ENCODE measurements around the gene VGLL4. TPM values are rescaled to one million over a fixed set of nuclear protein-coding genes. Genes with fewer than 3 reads are reported as not detected.

VGLL4 gene
- polyA plus RNA-seq, 1 donor from 2014 or later: 113 TPM

DNA sequence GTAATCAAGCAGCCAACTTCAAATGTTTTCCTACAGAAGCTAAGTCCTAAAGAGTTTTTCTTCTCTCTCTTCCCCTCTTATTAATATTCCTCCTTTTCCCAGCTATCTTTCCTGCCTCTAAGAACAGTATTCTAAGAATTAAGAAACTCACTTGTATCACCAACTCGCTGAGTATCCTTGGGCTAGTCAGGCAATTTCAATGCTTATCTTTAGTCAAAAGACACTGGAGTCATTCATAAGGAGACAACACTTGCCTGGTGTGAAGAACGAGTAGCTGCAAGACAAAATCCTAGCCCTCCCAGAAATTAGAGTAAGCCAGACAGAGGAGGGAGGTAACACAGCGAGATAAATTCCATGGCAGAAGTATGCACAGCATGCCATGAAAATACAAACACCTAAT is 10.7 kb downstream of the VGLL4 start:
- H3K4me3 ChIP-seq (ENCODE audit: low read length): no peak overlapping the region
- H4K20me1 ChIP-seq (ENCODE audit: insufficient read depth): no peaks in the 10 kb centered on the region
- no peaks in the 10 kb centered on the region for H3K9me3 ChIP-seq (ENCODE audit: low read length)
- peaks cover 5% of the 10 kb centered on the region for H3F3A ChIP-seq (ENCODE audit: insufficient read depth, low read length, poor library complexity, severe bottlenecking)
- H3K27ac ChIP-seq (ENCODE audit: low read length): no peak overlapping the region
- H3K79me2 ChIP-seq (replicated peaks; ENCODE audit: insufficient read depth, low read length): peaks cover 91% of the 10 kb centered on the region
- H3K36me3 ChIP-seq (ENCODE audit: insufficient read depth, low read length): no peaks in the 10 kb centered on the region
- no peak overlapping the region for H3K4me2 ChIP-seq (ENCODE audit: low read length)
- H3K9ac ChIP-seq (ENCODE audit: low read length): no peak overlapping the region
- no peaks in the 10 kb centered on the region for H3K9me2 ChIP-seq (ENCODE audit: insufficient read depth, low read length)
- no peak overlapping the region for H2AFZ ChIP-seq (ENCODE audit: low read depth, low read length)
- no peaks in the 10 kb centered on the region for H3K27me3 ChIP-seq (ENCODE audit: insufficient read depth, low read depth, low read length)
- no peak for TF ChIP-seq RAD21 (conservative IDR thresholded peaks at IDR 0.05)

DNA sequence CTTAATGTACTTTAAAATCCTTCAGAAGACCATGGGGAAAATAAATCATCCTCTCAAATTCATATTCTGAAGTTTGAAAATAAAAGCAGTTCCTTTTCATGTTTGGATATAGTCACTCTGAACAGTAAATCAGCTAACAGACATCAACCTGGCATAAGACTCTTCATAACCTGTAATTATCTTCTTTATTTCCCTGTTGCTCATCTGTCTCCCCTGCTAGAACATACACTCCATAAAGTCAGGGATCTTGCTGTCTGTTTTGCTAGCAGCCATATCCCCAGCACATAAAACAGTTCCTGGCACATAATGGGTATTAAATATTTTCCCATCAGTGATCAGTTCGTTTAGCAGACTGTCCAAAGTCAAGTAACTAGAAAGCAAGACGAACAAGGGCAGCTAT is 11.2 kb downstream of the VGLL4 start:
- Histone ChIP-seq H3K4me2 (ENCODE audit: low read length) (no peak overlapping the region), H3K79me2 (replicated peaks; ENCODE audit: insufficient read depth, low read length) (peaks cover 91% of the 10 kb centered on the region), H3K4me3 (ENCODE audit: low read length) (no peak overlapping the region), H3K9me3 (ENCODE audit: low read length) (no peaks in the 10 kb centered on the region), H3K27ac (ENCODE audit: low read length) (no peak overlapping the region), H3K27me3 (ENCODE audit: insufficient read depth, low read depth, low read length) (no peaks in the 10 kb centered on the region), H2AFZ (ENCODE audit: low read depth, low read length) (no peak overlapping the region), H3K36me3 (ENCODE audit: insufficient read depth, low read length) (no peaks in the 10 kb centered on the region), H3K9me2 (ENCODE audit: insufficient read depth, low read length) (no peaks in the 10 kb centered on the region), H3F3A (ENCODE audit: insufficient read depth, low read length, poor library complexity, severe bottlenecking) (peaks cover 5% of the 10 kb centered on the region), H3K9ac (ENCODE audit: low read length) (no peak overlapping the region), H4K20me1 (ENCODE audit: insufficient read depth) (no peaks in the 10 kb centered on the region)
- no peak for TF ChIP-seq SMC3 (conservative IDR thresholded peaks at IDR 0.05; ENCODE audit: poor library complexity)
- no peak for TF ChIP-seq EP300 (conservative IDR thresholded peaks at IDR 0.05; ENCODE audit: poor library complexity, severe bottlenecking)
- no peak for TF ChIP-seq CTCF (IDR thresholded peaks at IDR 0.05; ENCODE audit: poor library complexity, severe bottlenecking)
- no peak for TF ChIP-seq RAD21 (conservative IDR thresholded peaks at IDR 0.05)
- no peak for TF ChIP-seq POLR2AphosphoS5 (IDR thresholded peaks at IDR 0.05)
- no peak for TF ChIP-seq EZH2 (IDR thresholded peaks at IDR 0.05; ENCODE audit: borderline replicate concordance, insufficient read depth, low read length, poor library complexity, severe bottlenecking)
- TF ChIP-seq, protein P1, sequence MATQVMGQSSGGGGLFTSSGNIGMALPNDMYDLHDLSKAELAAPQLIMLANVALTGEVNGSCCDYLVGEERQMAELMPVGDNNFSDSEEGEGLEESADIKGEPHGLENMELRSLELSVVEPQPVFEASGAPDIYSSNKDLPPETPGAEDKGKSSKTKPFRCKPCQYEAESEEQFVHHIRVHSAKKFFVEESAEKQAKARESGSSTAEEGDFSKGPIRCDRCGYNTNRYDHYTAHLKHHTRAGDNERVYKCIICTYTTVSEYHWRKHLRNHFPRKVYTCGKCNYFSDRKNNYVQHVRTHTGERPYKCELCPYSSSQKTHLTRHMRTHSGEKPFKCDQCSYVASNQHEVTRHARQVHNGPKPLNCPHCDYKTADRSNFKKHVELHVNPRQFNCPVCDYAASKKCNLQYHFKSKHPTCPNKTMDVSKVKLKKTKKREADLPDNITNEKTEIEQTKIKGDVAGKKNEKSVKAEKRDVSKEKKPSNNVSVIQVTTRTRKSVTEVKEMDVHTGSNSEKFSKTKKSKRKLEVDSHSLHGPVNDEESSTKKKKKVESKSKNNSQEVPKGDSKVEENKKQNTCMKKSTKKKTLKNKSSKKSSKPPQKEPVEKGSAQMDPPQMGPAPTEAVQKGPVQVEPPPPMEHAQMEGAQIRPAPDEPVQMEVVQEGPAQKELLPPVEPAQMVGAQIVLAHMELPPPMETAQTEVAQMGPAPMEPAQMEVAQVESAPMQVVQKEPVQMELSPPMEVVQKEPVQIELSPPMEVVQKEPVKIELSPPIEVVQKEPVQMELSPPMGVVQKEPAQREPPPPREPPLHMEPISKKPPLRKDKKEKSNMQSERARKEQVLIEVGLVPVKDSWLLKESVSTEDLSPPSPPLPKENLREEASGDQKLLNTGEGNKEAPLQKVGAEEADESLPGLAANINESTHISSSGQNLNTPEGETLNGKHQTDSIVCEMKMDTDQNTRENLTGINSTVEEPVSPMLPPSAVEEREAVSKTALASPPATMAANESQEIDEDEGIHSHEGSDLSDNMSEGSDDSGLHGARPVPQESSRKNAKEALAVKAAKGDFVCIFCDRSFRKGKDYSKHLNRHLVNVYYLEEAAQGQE (IDR thresholded peaks at IDR 0.05; ENCODE audit: borderline replicate concordance): no peak

DNA sequence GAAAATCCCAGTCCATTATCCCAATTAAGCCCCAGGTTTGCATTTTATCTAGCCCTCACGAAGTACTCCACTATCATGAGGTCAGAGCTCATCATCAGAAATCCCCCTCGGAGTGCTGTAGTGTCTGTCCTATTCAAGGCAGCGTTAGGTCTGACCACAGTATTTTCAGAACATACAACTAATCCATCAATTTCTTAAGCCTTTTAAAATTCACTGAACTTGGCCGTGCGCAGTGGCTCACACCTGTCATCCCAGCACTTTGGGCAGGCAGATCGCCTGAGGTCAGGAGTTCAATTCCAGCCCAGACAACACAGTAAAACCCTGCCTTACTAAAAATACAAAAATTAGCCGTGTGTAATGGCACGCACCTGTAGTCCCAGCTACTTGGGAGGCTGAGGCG is 11.9 kb downstream of the VGLL4 start:
- no peaks in the 10 kb centered on the region for H3K27me3 ChIP-seq (ENCODE audit: insufficient read depth, low read depth, low read length)
- H3K9ac ChIP-seq (ENCODE audit: low read length): no peak overlapping the region
- H2AFZ ChIP-seq (ENCODE audit: low read depth, low read length): no peak overlapping the region
- H4K20me1 ChIP-seq (ENCODE audit: insufficient read depth): no peaks in the 10 kb centered on the region
- peaks cover 5% of the 10 kb centered on the region for H3F3A ChIP-seq (ENCODE audit: insufficient read depth, low read length, poor library complexity, severe bottlenecking)
- H3K9me3 ChIP-seq (ENCODE audit: low read length): no peaks in the 10 kb centered on the region
- peaks cover 91% of the 10 kb centered on the region for H3K79me2 ChIP-seq (replicated peaks; ENCODE audit: insufficient read depth, low read length)
- no peak overlapping the region for H3K4me3 ChIP-seq (ENCODE audit: low read length)
- H3K27ac ChIP-seq (ENCODE audit: low read length): no peak overlapping the region
- H3K9me2 ChIP-seq (ENCODE audit: insufficient read depth, low read length): no peaks in the 10 kb centered on the region
- H3K36me3 ChIP-seq (ENCODE audit: insufficient read depth, low read length): no peaks in the 10 kb centered on the region
- H3K4me2 ChIP-seq (ENCODE audit: low read length): no peak overlapping the region
- no peak for TF ChIP-seq MXI1 (conservative IDR thresholded peaks at IDR 0.05; ENCODE audit: poor library complexity, severe bottlenecking)
- TF ChIP-seq POLR2AphosphoS5 (IDR thresholded peaks at IDR 0.05): no peak
- no peak for TF ChIP-seq EP300 (conservative IDR thresholded peaks at IDR 0.05; ENCODE audit: poor library complexity, severe bottlenecking)
- TF ChIP-seq TAF1 (IDR thresholded peaks at IDR 0.05; ENCODE audit: low read depth): no peak
- TF ChIP-seq SMC3 (conservative IDR thresholded peaks at IDR 0.05; ENCODE audit: poor library complexity): no peak
- no peak for TF ChIP-seq EZH2 (IDR thresholded peaks at IDR 0.05; ENCODE audit: borderline replicate concordance, insufficient read depth, low read length, poor library complexity, severe bottlenecking)
- TF ChIP-seq, protein P1 (IDR thresholded peaks at IDR 0.05; ENCODE audit: borderline replicate concordance): no peak
- no peak for TF ChIP-seq RAD21 (conservative IDR thresholded peaks at IDR 0.05)
- no peak for TF ChIP-seq CTCF (IDR thresholded peaks at IDR 0.05; ENCODE audit: poor library complexity, severe bottlenecking)
